SK-N-SH (cell line): ENCODE data around the gene ZW10. TPM values are rescaled to one million over a fixed set of nuclear protein-coding genes. Genes with fewer than 3 reads are reported as not detected.

Source experiments
- CTCF ChIA-PET: fragments of 300-600, 350-600 bp; formaldehyde crosslinking; extraction: SDS; loops from one replicate; lab custom pipeline; 2021; lab: Yijun Ruan, JAX
- POLR2A ChIA-PET: fragments of 350-600 bp; sonication (Branson Sonifier 250); formaldehyde crosslinking; extraction: SDS; loops from one replicate; lab custom pipeline; 2020; ENCODE audit warnings: antibody characterized with exemption, inconsistent platforms; lab: Yijun Ruan, JAX
- DNase-seq: peaks from one replicate; pipeline ENCODE4 v3.0.0; 2012
- H2AFZ ChIP-seq: fragments of 200-600 bp; sonication (generic); 2 replicates; pipeline ENCODE4 v1.8.1; 2016; ENCODE audit warnings: antibody characterized with exemption, mild to moderate bottlenecking, low read depth
- H3F3A ChIP-seq: fragments of 200-600 bp; sonication (generic); replicated peaks from 2 replicates; pipeline ENCODE3; 2016; ENCODE audit warnings: antibody characterized with exemption, mild to moderate bottlenecking; ENCODE audit not compliant: insufficient read depth
- H3K27ac ChIP-seq, 2 experiments: fragments of 200-500 bp in 1 of 2; fragments of 200-600 bp in 1 of 2; sonication (Bioruptor generic) in 1 of 2; sonication (generic), shearing (Covaris generic) in 1 of 2; 2 replicates each; pipeline versions ENCODE4 v1.5.1 to v1.6.1; 2014 to 2016; ENCODE audit warnings: low read depth in 2 of 2, inconsistent platforms in 1 of 2, low read length in 1 of 2, mild to moderate bottlenecking in 1 of 2, mixed read lengths in 1 of 2
- H3K27me3 ChIP-seq: fragments of 200-600 bp; sonication (generic), shearing (Covaris generic); 2 replicates; pipeline ENCODE4 v1.6.1; 2016; ENCODE audit warnings: mixed run types; ENCODE audit not compliant: insufficient read depth
- H3K36me3 ChIP-seq, 2 experiments: fragments of 200-500 bp in 1 of 2; fragments of 200-600 bp in 1 of 2; sonication (Bioruptor generic) in 1 of 2; sonication (generic) in 1 of 2; replicated peaks in 1 of 2; 2 replicates each; pipeline versions ENCODE3 to v1.5.1; 2014 to 2016; ENCODE audit warnings: low read length in 1 of 2, mild to moderate bottlenecking in 1 of 2; ENCODE audit not compliant: insufficient read depth in 2 of 2, control insufficient read depth in 1 of 2
- H3K4me1 ChIP-seq, 2 experiments: fragments of 200-500 bp in 1 of 2; fragments of 200-600 bp in 1 of 2; sonication (Bioruptor generic) in 1 of 2; sonication (generic), shearing (Covaris generic) in 1 of 2; 2 replicates each; pipeline versions ENCODE4 v1.5.1 to v1.6.1; 2014 to 2016; ENCODE audit warnings: low read depth in 1 of 2, low read length in 1 of 2, mixed run types in 1 of 2; ENCODE audit not compliant: insufficient read depth in 2 of 2, control insufficient read depth in 1 of 2
- H3K4me2 ChIP-seq: fragments of 200-600 bp; sonication (generic), shearing (Covaris generic); 2 replicates; pipeline ENCODE4 v1.6.1; 2017; ENCODE audit warnings: mixed run types
- H3K4me3 ChIP-seq, 2 experiments: fragments of 200-500 bp in 1 of 2; fragments of 200-600 bp in 1 of 2; sonication (Bioruptor generic) in 1 of 2; sonication (generic), shearing (Covaris generic) in 1 of 2; 2 replicates each; pipeline versions ENCODE4 v1.5.1 to v1.8.1; 2014 to 2016; ENCODE audit warnings: low read depth in 2 of 2, inconsistent platforms in 1 of 2, low read length in 1 of 2, mild to moderate bottlenecking in 1 of 2, mixed read lengths in 1 of 2, moderate library complexity in 1 of 2
- H3K79me2 ChIP-seq: fragments of 200-600 bp; sonication (generic); 2 replicates; pipeline ENCODE4 v1.8.1; 2017; ENCODE audit warnings: mild to moderate bottlenecking; ENCODE audit not compliant: insufficient read depth
- H3K9ac ChIP-seq: fragments of 200-600 bp; sonication (generic); 2 replicates; pipeline ENCODE4 v1.6.1; 2017; ENCODE audit warnings: mixed run types
- H3K9me2 ChIP-seq: fragments of 200-600 bp; sonication (generic); 2 replicates; pipeline ENCODE4 v1.6.1; 2017; ENCODE audit warnings: mixed run types
- H3K9me3 ChIP-seq: fragments of 200-600 bp; sonication (generic); 2 replicates; pipeline ENCODE4 v1.6.1; 2017; ENCODE audit warnings: mixed run types, mild to moderate bottlenecking, moderate library complexity
- H4K20me1 ChIP-seq: fragments of 200-600 bp; sonication (generic); 2 replicates; pipeline ENCODE4 v1.6.1; 2017; ENCODE audit warnings: mild to moderate bottlenecking, mixed run types; ENCODE audit not compliant: insufficient read depth
- CHD2 ChIP-seq: fragments of 150-350 bp; IDR thresholded peaks from 2 replicates; pipeline ENCODE4 v1.6.1; 2018; ENCODE audit warnings: low read length; ENCODE audit not compliant: partially characterized antibody
- ELF1 ChIP-seq: IDR thresholded peaks from 2 replicates; pipeline ENCODE4 v1.4.0; 2012
- EP300 ChIP-seq, 2 experiments: IDR thresholded peaks; 2 replicates each; pipeline versions ENCODE4 v1.4.0 to v1.6.1; 2012; ENCODE audit warnings: borderline replicate concordance in 1 of 2, low read depth in 1 of 2, low read length in 1 of 2
- FOSL2 ChIP-seq: IDR thresholded peaks from 2 replicates; pipeline ENCODE4 v1.4.0; 2012; ENCODE audit warnings: low read depth, mild to moderate bottlenecking, moderate library complexity, borderline replicate concordance
- FOXJ3 ChIP-seq: sonication (generic); formaldehyde crosslinking; IDR thresholded peaks from 2 replicates; pipeline ENCODE4 v1.5.1; 2020; ENCODE audit warnings: mild to moderate bottlenecking, missing genetic modification reagents
- GABPA ChIP-seq: IDR thresholded peaks from 2 replicates; pipeline ENCODE4 v1.4.0; 2012; ENCODE audit warnings: low read depth, mild to moderate bottlenecking
- GATA2 ChIP-seq: sonication (generic); formaldehyde crosslinking; IDR thresholded peaks from 2 replicates; pipeline ENCODE4 v1.5.0; 2020; ENCODE audit warnings: mild to moderate bottlenecking, missing genetic modification reagents
- IRF3 ChIP-seq: fragments of 150-350 bp; IDR thresholded peaks from 2 replicates; pipeline ENCODE4 v1.6.1; 2016; ENCODE audit warnings: mild to moderate bottlenecking, low read depth, low read length
- JUND ChIP-seq: IDR thresholded peaks from 2 replicates; pipeline ENCODE4 v1.4.0; 2012
- MEF2A ChIP-seq: IDR thresholded peaks from 2 replicates; pipeline ENCODE4 v1.4.0; 2012; ENCODE audit warnings: low read depth, borderline replicate concordance
- NFIC ChIP-seq: IDR thresholded peaks from 2 replicates; pipeline ENCODE4 v1.4.0; 2012; ENCODE audit warnings: borderline replicate concordance
- PBX3 ChIP-seq: IDR thresholded peaks from 2 replicates; pipeline ENCODE4; 2012
- POLR2AphosphoS5 ChIP-seq: IDR thresholded peaks from 2 replicates; pipeline ENCODE4 v1.6.1; 2012; ENCODE audit warnings: low read depth, low read length
- RCOR1 ChIP-seq: fragments of 150-350 bp; IDR thresholded peaks from 2 replicates; pipeline ENCODE4 v1.6.1; 2017; ENCODE audit warnings: antibody characterized with exemption, low read length
- RXRA ChIP-seq: IDR thresholded peaks from 2 replicates; pipeline ENCODE4 v1.4.0; 2012; ENCODE audit warnings: low read depth, mild to moderate bottlenecking, borderline replicate concordance
- SMC3 ChIP-seq: IDR thresholded peaks from 2 replicates; pipeline ENCODE4 v1.6.1; 2012; ENCODE audit warnings: low read depth, low read length, improper control_type of control experiment
- TAF1 ChIP-seq: IDR thresholded peaks from 2 replicates; pipeline ENCODE4 v1.6.1; 2012; ENCODE audit warnings: low read depth, mild to moderate bottlenecking, low read length, moderate library complexity, borderline replicate concordance
- TCF12 ChIP-seq: IDR thresholded peaks from 2 replicates; pipeline ENCODE4 v1.4.0; 2012
- TEAD4 ChIP-seq: IDR thresholded peaks from 2 replicates; pipeline ENCODE4 v1.4.0; 2012; ENCODE audit warnings: mild to moderate bottlenecking, borderline replicate concordance; ENCODE audit not compliant: insufficient read depth
- WGBS: methylation state at CpG from one replicate; pipeline ENCODE4 v1.1.6; 2017; ENCODE audit warnings: low lambda C conversion rate; 5-methylcytosine and 5-hydroxymethylcytosine counted together
- polyA plus RNA-seq, 3 experiments: library from polyadenylated mRNA; depleted of rRNA; stranded (reverse); fragments of >200 nt; gene quantifications; 2 replicates each; pipeline ENCODE4 v1.2.3, GENCODE V29; 2012
- TF ChIP-seq, protein P1 (sequence below): IDR thresholded peaks from 2 replicates; pipeline ENCODE4 v1.4.0; 2012; ENCODE audit warnings: low read depth, borderline replicate concordance
- TF ChIP-seq, protein P2 (sequence below): fragments of 150-350 bp; IDR thresholded peaks from 2 replicates; pipeline ENCODE4 v1.6.1; 2017; ENCODE audit warnings: antibody characterized with exemption, low read length, low read depth, borderline replicate concordance
- TF ChIP-seq, protein P3 (sequence below): IDR thresholded peaks from 2 replicates; pipeline ENCODE4 v1.4.0; 2012; ENCODE audit warnings: low read depth

The ZW10 gene, protein sequence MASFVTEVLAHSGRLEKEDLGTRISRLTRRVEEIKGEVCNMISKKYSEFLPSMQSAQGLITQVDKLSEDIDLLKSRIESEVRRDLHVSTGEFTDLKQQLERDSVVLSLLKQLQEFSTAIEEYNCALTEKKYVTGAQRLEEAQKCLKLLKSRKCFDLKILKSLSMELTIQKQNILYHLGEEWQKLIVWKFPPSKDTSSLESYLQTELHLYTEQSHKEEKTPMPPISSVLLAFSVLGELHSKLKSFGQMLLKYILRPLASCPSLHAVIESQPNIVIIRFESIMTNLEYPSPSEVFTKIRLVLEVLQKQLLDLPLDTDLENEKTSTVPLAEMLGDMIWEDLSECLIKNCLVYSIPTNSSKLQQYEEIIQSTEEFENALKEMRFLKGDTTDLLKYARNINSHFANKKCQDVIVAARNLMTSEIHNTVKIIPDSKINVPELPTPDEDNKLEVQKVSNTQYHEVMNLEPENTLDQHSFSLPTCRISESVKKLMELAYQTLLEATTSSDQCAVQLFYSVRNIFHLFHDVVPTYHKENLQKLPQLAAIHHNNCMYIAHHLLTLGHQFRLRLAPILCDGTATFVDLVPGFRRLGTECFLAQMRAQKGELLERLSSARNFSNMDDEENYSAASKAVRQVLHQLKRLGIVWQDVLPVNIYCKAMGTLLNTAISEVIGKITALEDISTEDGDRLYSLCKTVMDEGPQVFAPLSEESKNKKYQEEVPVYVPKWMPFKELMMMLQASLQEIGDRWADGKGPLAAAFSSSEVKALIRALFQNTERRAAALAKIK
- polyA plus RNA-seq (2012; rRNA removed), result 6.1 and 7.7 TPM in 2 replicates
- polyA plus RNA-seq (2012; cell fraction: cytosol; rRNA removed), result 9.0 and 9.1 TPM in 2 replicates
- 2.9 and 5.6 TPM in 2 replicates for polyA plus RNA-seq (2012; cell fraction: nucleus; rRNA removed)

GRCh38 chr11:113773416-113774173, at the start of gene ZW10:
Gene ZW10, minus strand, starts transcription at chr11:113773692. Its CDS starts 26 bp downstream, at chr11:113773666.
- Histone ChIP-seq H3K36me3 (peaks cover 2 to 11% of the 10 kb centered on the region in 2 experiments), H3K9ac (peak within 1 kb of the TSS; percentile 87), H3K4me2 (peak within 1 kb of the TSS; percentile 80), H3K4me1 (peaks cover 3 to 9% of the 10 kb centered on the region in 2 experiments; a peak in 3 of 4 replicates), H3K27ac (peak within 1 kb of the TSS; percentile 58 to 73), H3F3A (no peaks in the 10 kb centered on the region), H4K20me1 (no peaks in the 10 kb centered on the region), H3K4me3 (peak within 1 kb of the TSS; percentile 76 to 89), H3K9me3 (no peaks in the 10 kb centered on the region), H2AFZ (peak within 1 kb of the TSS; percentile 92), H3K27me3 (no peaks in the 10 kb centered on the region), H3K79me2 (peaks cover 37% of the 10 kb centered on the region), H3K9me2 (no peaks in the 10 kb centered on the region)
- CTCF ChIA-PET, result interaction anchor here (0.6 to 1.6 kb wide), 34 partner anchors 8 to 1324 kb away, joined by 3 to 12 read pairs (median 3); partner anchors contain the start of gene USP28
- 1% methylated on average over 24 of the region's 46 CpGs for WGBS
- peak; percentile 90 for DNase-seq
- POLR2A ChIA-PET, result interaction anchor here (1.4 kb wide), 1 partner anchor 15 kb away, joined by 4 read pairs; no protein-coding TSS in a partner anchor
- TF ChIP-seq TEAD4 (no peak), RCOR1 (no peak; the same call in 1 of the 2 replicates), GATA2 (CRISPR knock-in tag) (no peak), TCF12 (no peak), RXRA (no peak), JUND (no peak), CHD2 (peak; percentile 98), SMC3 (no peak), MEF2A (no peak), ELF1 (peak; percentile 90), EP300 (IDR thresholded peaks at IDR 0.05; ENCODE audit: borderline replicate concordance in 1 of 2, low read depth in 1 of 2, low read length in 1 of 2) (peak in 1 of 2 experiments; percentile 13; a peak in 1 of 4 replicates), FOSL2 (no peak), GABPA (peak; percentile 39; the same call in 1 of the 2 replicates), TAF1 (peak; percentile 54; the same call in 1 of the 2 replicates), IRF3 (no peak), PBX3 (peak; percentile 46), POLR2AphosphoS5 (peak; percentile 66), FOXJ3 (CRISPR knock-in tag) (peak; percentile 28; the same call in 1 of the 2 replicates), NFIC (peak; percentile 54; the same call in 1 of the 2 replicates)
- TF ChIP-seq, protein P1, sequence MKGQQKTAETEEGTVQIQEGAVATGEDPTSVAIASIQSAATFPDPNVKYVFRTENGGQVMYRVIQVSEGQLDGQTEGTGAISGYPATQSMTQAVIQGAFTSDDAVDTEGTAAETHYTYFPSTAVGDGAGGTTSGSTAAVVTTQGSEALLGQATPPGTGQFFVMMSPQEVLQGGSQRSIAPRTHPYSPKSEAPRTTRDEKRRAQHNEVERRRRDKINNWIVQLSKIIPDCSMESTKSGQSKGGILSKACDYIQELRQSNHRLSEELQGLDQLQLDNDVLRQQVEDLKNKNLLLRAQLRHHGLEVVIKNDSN, result no peak
- TF ChIP-seq, protein P2, sequence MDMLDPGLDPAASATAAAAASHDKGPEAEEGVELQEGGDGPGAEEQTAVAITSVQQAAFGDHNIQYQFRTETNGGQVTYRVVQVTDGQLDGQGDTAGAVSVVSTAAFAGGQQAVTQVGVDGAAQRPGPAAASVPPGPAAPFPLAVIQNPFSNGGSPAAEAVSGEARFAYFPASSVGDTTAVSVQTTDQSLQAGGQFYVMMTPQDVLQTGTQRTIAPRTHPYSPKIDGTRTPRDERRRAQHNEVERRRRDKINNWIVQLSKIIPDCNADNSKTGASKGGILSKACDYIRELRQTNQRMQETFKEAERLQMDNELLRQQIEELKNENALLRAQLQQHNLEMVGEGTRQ, result no peak
- TF ChIP-seq, protein P3, sequence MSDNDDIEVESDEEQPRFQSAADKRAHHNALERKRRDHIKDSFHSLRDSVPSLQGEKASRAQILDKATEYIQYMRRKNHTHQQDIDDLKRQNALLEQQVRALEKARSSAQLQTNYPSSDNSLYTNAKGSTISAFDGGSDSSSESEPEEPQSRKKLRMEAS, result 0 out of 2 replicates have a peak, but pooled peaks have one; percentile 18
